CD4-positive, alpha-beta T cell treated with Interleukin-17A for 4 hours (primary cell): ENCODE measurements around the gene PASK.
"Not testable (repeated sequence)": the region's sequence is repeated elsewhere in the genome, so short reads cannot be mapped to it uniquely, and the experiment has no call there.

ENCODE experiments used
- DNase-seq: peaks from one replicate; pipeline ENCODE4 v3.0.0-alpha.2; 2020; ENCODE audit warnings: mixed read lengths

The PASK gene

GRCh38 chr2:241148891-241149674 is at the start of gene PASK:
Gene PASK, minus strand, starts transcription at chr2:241149472. Its CDS starts 6,440 bp downstream, at chr2:241143032.
- DNase-seq, result peak; percentile 94

DNA sequence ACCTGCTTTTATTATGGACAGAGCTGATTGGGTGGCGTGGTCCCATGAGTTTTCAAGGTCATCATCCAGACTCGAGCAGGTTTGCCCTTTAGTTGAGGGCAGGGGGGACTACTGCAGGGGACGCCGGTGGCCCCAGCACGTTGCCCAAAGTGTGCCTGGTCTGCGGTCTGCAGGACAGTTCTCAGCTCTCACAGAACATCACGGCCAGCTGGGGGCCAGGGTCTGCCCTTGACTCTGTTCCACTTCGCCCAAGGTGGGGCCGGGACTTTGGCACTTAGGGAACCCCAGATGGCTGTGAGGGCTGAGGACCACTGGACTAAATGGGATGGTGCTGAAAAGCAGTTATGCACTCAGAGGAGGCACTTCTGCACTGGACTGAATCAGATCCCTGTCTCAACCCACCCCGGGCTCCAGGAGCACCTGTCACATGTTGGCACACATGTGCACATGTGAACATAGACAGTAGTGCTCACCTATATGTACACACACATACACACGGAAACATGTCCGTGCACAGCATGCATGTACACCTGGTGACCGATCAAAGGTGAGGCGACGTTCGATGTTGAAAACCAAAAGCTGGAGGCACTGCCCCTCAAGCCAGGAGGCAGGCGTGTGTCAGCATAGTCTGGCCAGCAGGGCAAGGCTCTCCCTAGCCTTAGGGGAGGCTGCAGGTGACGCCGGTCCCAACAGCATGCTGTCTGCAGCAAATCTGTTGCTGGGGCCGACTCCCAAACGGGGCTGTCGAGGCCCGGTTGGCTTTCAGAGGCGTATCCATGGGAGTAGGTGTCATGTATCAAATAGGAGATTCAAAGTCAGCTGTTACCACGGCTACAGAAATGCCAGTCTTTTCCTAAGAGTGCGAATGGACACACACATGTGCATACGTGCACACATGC is 49.4 kb upstream of the PASK start:
- DNase-seq, result no peak

- DNase-seq, result no peak
Measured at GRCh38 chr2:241197947-241198346, 48.7 kb upstream of the PASK start.

DNA sequence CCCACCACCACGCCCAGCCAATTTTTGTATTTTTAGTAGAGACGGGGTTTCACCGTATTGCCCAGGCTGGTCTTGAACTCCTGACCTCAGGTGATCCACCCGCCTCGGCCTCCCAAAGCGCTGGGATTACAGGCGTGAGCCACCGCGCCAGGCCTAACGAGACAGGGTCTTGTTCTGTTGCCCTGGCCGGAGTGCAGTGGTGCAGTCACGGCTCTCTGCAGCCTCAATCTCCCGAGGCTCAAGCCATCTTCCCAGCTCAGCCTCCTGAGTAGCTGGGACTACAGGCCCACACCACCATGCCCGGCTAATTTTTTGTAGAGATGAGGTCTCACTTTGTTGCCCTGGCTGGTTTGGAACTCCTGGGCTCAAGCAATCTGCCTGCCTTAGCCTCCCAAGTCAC is 48.0 kb upstream of the PASK start:
- DNase-seq, result not testable (repeated sequence)

DNA sequence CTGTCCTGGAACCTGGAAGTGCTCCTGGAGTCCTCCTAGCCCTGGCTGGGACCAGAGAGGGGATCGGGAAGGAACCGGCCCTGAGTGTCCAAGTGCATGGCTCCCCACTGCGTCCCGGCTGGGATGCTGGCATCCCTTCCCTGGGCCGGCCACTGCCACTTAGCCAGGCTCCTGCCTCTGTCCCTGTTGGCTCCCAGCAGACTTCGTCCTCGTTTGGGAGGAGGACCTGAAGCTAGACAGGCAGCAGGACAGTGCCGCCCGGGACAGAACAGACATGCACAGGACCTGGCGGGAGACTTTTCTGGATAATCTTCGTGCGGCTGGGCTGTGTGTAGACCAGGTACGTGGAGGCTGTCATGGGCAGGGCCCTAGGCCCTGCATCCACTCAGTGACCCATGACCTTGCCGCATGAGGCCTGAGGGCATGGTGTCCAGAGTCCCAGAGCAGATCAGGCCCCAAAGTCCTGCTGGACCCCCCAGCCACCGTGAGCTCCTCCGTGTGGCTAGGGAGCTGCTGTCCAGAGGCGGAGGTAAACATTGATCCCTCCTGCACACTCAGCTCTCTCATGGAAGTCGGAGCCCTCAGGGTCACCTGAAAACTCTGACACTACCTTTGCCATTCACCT is 46.3 kb upstream of the PASK start:
- DNase-seq, result no peak

- DNase-seq, result no peak
Measured at GRCh38 chr2:241194811-241195210, 45.5 kb upstream of the PASK start.

GRCh38 chr2:241193271-241193670 is 44.0 kb upstream of the PASK start:
- no peak for DNase-seq

- DNase-seq, result no peak
Measured at GRCh38 chr2:241191081-241191480, 41.8 kb upstream of the PASK start.

- no peak for DNase-seq
Measured at GRCh38 chr2:241190291-241190981, 41.2 kb upstream of the PASK start.

- DNase-seq, result no peak
Measured at GRCh38 chr2:241189856-241190201, 40.6 kb upstream of the PASK start.

GRCh38 chr2:241189093-241189855 is 40.0 kb upstream of the PASK start:
- no peak for DNase-seq

DNA sequence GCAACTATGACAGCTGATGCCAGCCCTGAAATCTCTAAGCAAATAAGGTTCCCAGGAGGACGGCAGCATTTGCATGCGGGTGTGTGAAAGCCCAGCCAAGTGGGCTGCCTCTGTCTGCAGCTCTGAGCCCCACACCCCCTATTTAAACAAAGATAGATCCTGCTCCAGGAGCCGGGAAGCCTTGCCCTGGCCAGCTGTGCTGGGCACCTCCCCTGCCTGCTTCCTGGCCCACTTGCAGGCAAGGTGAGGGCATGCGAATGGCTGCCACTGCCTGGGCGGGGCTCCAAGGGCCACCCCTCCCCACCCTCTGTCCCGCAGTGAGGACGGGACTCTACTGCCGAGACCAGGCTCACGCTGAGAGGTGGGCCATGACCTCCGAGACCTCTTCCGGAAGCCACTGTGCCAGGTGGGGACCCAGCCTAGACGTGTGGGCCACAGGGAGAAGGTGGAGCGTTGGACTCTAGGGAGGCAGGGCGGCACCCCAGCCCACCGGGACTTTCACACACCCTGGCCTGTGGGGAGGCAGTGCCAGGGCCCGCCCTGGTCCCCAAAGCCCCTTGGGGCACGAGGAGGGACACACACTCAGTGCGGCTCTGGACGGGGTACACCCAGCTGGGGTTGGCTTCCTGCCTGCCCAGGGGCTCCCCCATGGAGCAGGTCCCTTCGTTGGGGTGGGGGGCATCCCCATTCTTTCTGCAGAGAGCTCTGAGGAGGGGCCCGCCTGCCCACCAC is 39.3 kb upstream of the PASK start, which contains the start of gene ANO7:
TSS of gene ANO7 (plus strand) at position 317 of the 732 bp plus-strand sequence. CDS start 1,387 bp downstream, outside the sequence.
- no peak for DNase-seq

DNA sequence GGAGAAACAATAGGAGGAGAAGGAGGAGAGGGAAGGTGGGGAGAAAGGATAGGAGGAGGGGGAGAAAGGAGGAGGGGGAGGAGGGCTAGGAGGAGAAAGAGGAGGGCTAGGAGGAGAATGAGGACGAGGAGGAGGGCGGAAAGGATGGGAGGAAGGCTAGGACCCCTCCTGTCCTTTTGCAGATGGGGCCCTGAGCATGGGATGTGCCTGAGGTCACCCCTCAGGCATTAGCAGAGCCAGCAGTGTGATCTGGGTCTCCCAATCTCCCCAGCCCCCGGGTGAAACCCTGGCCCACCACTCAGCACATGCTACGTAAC is 38.6 kb upstream of the PASK start:
- no peak for DNase-seq

DNA sequence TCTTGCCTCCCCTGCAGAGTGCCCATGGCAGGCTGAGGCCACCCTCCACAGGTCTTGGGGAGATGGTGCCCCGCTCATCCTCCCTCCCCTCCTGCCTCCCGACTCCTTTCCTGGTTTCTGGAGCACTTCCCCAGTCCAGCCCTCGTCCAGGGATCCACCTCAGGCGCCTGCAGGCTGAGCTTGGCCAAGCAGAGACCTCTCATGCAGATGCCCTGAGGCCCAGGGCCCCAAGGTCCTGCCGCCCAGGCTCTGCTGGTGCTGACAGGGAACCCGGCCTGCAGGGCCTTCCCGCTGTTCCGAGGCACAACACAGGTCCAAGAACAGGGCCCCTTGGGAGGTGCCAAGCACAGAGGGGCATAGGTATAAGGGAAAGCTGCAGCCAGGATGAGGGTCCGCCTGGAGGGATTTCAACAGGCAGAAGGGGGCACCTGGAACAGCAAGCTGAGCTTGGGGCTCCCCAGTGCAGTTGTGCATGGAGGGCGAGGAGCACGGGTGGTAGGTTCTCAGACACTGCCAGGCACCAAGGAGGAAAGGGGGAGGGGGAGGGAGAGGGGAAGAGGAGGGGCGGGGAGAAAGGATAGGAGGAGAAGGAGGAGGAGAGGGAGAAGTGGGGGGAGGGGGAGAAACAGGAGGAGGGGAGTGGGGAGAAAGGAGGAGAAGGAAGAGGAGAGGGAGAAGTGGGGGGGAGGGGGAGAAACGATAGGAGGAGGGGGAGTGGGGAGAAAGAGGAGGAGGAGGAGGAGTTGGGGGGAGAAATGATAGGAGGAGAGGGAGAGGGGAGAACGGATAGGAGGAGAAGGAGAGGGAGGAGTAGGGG is 38.0 kb upstream of the PASK start:
- no peak for DNase-seq

GRCh38 chr2:241185961-241186360 is 36.7 kb upstream of the PASK start:
- DNase-seq, result no peak

DNA sequence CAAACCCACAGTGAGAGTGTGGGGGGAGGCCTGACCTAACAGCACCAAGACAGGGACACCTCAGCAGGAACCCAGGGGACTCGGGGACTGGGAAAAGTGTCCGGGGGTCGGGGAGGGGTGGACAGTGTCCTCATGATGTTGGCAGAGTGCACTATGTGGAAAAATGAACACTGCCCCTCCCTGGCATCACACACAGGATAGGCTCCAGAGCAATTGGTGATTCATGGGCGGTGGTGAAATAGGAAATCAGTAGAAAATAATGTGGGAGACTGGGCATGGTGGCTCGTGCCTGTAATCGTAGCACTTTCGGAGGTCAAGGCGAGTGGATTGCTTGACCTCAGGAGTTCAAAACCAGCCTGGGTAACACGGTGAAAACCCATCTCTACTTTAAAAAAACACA is 35.6 kb upstream of the PASK start:
- DNase-seq, result no peak

DNA sequence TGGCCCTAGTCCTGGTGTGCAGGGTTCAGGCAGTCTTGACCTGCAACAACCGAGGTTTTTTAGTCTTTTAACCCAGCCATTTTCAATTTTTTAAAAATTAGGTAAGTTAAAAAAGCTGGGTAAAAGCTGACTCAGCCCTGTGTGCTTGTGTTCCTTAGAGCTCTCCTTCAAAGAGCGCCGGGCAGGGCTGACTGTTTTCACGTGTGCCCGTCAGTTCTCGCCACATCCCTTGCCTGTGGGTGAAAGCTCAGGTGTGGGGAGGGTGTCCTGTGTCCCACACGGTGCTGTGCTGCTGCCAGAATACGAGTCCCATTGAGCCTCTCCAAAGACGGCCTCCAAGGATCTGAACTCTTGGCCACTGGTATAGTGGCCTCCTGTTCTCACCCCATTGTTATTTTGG is 33.9 kb upstream of the PASK start:
- no peak for DNase-seq

DNA sequence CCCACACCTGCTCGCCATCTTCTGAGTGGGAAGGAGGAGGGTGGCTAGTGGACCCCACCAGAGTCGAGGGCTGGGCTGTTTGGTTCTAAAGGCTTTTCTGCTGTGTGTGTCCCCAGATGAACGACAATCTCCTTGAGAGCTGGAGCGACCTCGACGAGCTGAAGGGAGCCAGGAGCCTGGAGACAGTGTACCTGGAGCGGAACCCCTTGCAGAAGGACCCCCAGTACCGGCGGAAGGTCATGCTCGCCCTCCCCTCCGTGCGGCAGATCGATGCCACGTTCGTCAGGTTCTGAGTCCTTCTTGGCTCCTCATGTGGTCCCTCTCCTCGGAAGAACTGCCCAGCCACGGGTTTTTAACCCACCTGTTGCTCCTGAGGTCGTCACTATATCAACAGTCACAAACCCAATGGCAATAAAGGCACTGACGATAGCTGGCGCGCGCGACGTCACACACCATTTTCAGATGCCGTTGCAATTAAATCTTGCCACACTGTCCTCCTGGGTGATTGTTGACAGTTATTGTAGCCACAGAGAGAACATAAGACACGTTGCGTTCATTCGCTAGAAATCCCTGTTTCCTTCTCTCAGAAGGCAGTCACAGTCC is 33.4 kb upstream of the PASK start:
- DNase-seq, result no peak

DNA sequence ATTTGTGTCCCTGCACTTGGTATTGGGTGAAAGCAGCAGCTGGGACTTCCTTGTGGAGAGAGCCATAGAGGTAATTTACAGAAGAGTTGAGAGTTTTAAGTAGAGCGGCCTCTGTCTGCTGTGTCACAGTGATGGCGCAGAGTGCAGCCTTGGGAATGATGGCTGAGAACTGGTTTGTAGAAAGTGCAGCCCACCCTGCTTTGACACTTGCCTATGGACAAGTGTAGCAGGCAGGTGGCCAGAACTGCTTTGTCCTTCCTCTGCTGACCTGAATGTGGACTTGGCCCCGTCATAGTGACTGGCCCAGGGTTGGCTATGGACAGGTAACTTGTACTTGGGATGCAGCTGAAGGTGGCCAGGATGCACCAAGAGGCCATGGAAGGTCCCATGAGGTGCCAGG is 32.9 kb upstream of the PASK start:
- no peak for DNase-seq

GRCh38 chr2:241180495-241180894 is 31.2 kb upstream of the PASK start:
- DNase-seq, result no peak
